WTC11 (cell line): ENCODE data around the gene ATPAF2. TPM values are rescaled to one million over a fixed set of nuclear protein-coding genes. Genes with fewer than 3 reads are reported as not detected.

Experiments
- ATAC-seq: fragments of 200-7000 bp; cut with Tn5 transposase; 2 replicates; pipeline ENCODE4 v1.10.0; 2021; ENCODE audit warnings: mild to moderate bottlenecking, moderate library complexity
- CTCF ChIA-PET: fragments of 300-600 bp; sonication (Branson Sonifier 250); formaldehyde crosslinking; loops from one replicate; lab custom pipeline; 2021; ENCODE audit warnings: antibody characterized with exemption; lab: Charles Lee
- POLR2A ChIA-PET: fragments of 350-600 bp; sonication (Branson Sonifier 250); formaldehyde crosslinking; loops from one replicate; lab custom pipeline; 2021; ENCODE audit warnings: antibody characterized with exemption; lab: Charles Lee
- DNase-seq: peaks from one replicate; pipeline ENCODE4 v3.0.0; 2021; ENCODE audit warnings: low spot score
- H3K27ac Mint-ChIP-seq: 2 replicates; pipeline ENCODE4 v1.8.0; 2021; ENCODE audit warnings: mixed read lengths
- H3K27me3 Mint-ChIP-seq: 2 replicates; pipeline ENCODE4 v1.8.0; 2021; ENCODE audit warnings: low read depth, mild to moderate bottlenecking, moderate library complexity, mixed read lengths
- H3K36me3 Mint-ChIP-seq: 2 replicates; pipeline ENCODE4 v1.8.0; 2021; ENCODE audit warnings: mixed read lengths
- H3K4me1 Mint-ChIP-seq: 2 replicates; pipeline ENCODE4 v1.8.0; 2022; ENCODE audit warnings: mixed read lengths
- H3K4me3 Mint-ChIP-seq: 2 replicates; pipeline ENCODE4 v1.8.0; 2021; ENCODE audit warnings: mild to moderate bottlenecking, moderate library complexity, mixed read lengths
- H3K9me3 Mint-ChIP-seq: 2 replicates; pipeline ENCODE4 v1.8.0; 2021; ENCODE audit warnings: mixed read lengths
- AFF4 ChIP-seq: sonication (generic); formaldehyde crosslinking; IDR thresholded peaks from 2 replicates; pipeline ENCODE4 v1.8.1; 2023; ENCODE audit warnings: mild to moderate bottlenecking, missing genetic modification reagents, borderline replicate concordance
- ATF2 ChIP-seq: sonication (generic); formaldehyde crosslinking; IDR thresholded peaks from 2 replicates; pipeline ENCODE4 v1.8.1; 2022; ENCODE audit warnings: low read depth, missing genetic modification reagents, borderline replicate concordance
- CREB1 ChIP-seq: sonication (generic); formaldehyde crosslinking; IDR thresholded peaks from 2 replicates; pipeline ENCODE4 v1.8.0; 2023; ENCODE audit warnings: mild to moderate bottlenecking, missing genetic modification reagents
- E2F4 ChIP-seq: sonication (generic); formaldehyde crosslinking; IDR thresholded peaks from 2 replicates; pipeline ENCODE4 v1.8.1; 2022; ENCODE audit warnings: low read depth, mild to moderate bottlenecking, moderate library complexity, missing genetic modification reagents, borderline replicate concordance
- GTF2I ChIP-seq: fragments of 250-450 bp; sonication (Bioruptor Pico); conservative IDR thresholded peaks from 2 replicates; pipeline ENCODE4 v1.4.0; 2021; ENCODE audit warnings: mild to moderate bottlenecking
- HMGA2 ChIP-seq: fragments of 250-450 bp; sonication (Bioruptor Pico); IDR thresholded peaks from 2 replicates; pipeline ENCODE4 v1.4.0; 2021; ENCODE audit warnings: mild to moderate bottlenecking, moderate library complexity
- HMGXB4 ChIP-seq: sonication (generic); formaldehyde crosslinking; IDR thresholded peaks from 2 replicates; pipeline ENCODE4 v1.8.1; 2023; ENCODE audit warnings: mild to moderate bottlenecking, moderate library complexity, missing genetic modification reagents
- MYBL2 ChIP-seq: sonication (generic); formaldehyde crosslinking; IDR thresholded peaks from 2 replicates; pipeline ENCODE4 v1.8.1; 2023; ENCODE audit warnings: mild to moderate bottlenecking, moderate library complexity, missing genetic modification reagents
- NR3C1 ChIP-seq: sonication (generic); formaldehyde crosslinking; conservative IDR thresholded peaks from 2 replicates; pipeline ENCODE4 v1.8.1; 2023; ENCODE audit warnings: low read depth, mild to moderate bottlenecking, missing genetic modification reagents
- PREB ChIP-seq: sonication (generic); formaldehyde crosslinking; IDR thresholded peaks from 2 replicates; pipeline ENCODE4 v1.8.1; 2022; ENCODE audit warnings: mild to moderate bottlenecking, missing genetic modification reagents, moderate library complexity, borderline replicate concordance
- RORB ChIP-seq: fragments of 250-450 bp; sonication (Bioruptor Pico); IDR thresholded peaks from 2 replicates; pipeline ENCODE4 v1.9.0; 2021; ENCODE audit warnings: mild to moderate bottlenecking
- SP1 ChIP-seq: sonication (generic); formaldehyde crosslinking; conservative IDR thresholded peaks from 2 replicates; pipeline ENCODE4 v1.8.1; 2022; ENCODE audit warnings: missing genetic modification reagents
- TEAD1 ChIP-seq: sonication (generic); formaldehyde crosslinking; IDR thresholded peaks from 2 replicates; pipeline ENCODE4 v1.8.0; 2022; ENCODE audit warnings: mild to moderate bottlenecking, missing genetic modification reagents
- USF1 ChIP-seq: sonication (generic); formaldehyde crosslinking; IDR thresholded peaks from 2 replicates; pipeline ENCODE4 v1.8.0; 2022; ENCODE audit warnings: mild to moderate bottlenecking, missing genetic modification reagents
- USF2 ChIP-seq: sonication (generic); formaldehyde crosslinking; IDR thresholded peaks from 2 replicates; pipeline ENCODE4 v1.8.1; 2023; ENCODE audit warnings: mild to moderate bottlenecking, missing genetic modification reagents, moderate library complexity
- ZMAT4 ChIP-seq: fragments of 250-450 bp; sonication (Bioruptor Pico); IDR thresholded peaks from 2 replicates; pipeline ENCODE4 v1.9.0; 2021; ENCODE audit warnings: mild to moderate bottlenecking
- ZNF396 ChIP-seq: fragments of 250-450 bp; sonication (Bioruptor Pico); IDR thresholded peaks from 2 replicates; pipeline ENCODE4 v1.8.0; 2021; ENCODE audit warnings: mild to moderate bottlenecking, moderate library complexity, borderline replicate concordance
- ZNF425 ChIP-seq: fragments of 250-450 bp; sonication (Bioruptor Pico); conservative IDR thresholded peaks from 2 replicates; pipeline ENCODE4 v1.9.0; 2021; ENCODE audit warnings: mild to moderate bottlenecking
- total RNA-seq: library from RNA; stranded (reverse); gene quantifications from 3 replicates; pipeline ENCODE4 v1.2.3, GENCODE V29; 2021

ATPAF2 gene
- total RNA-seq, 1 experiment from 2014 or later = 33.5 TPM

- Mint-ChIP-seq H3K9me3 (no peaks in the 10 kb centered on the region), H3K4me1 (peaks cover 4% of the 10 kb centered on the region; the same call in 1 of the 2 replicates), H3K36me3 (no peaks in the 10 kb centered on the region), H3K27me3 (no peaks in the 10 kb centered on the region), H3K4me3 (no peak overlapping the region), H3K27ac (no peak overlapping the region)
- TF ChIP-seq NR3C1 (CRISPR knock-in tag) (no peak), MYBL2 (no peak), ZNF396 (CRISPR knock-in tag) (no peak), USF2 (CRISPR knock-in tag) (no peak), ATF2 (CRISPR knock-in tag) (no peak), ZMAT4 (CRISPR knock-in tag) (no peak), CREB1 (CRISPR knock-in tag) (no peak), USF1 (no peak), PREB (CRISPR knock-in tag) (no peak), E2F4 (CRISPR knock-in tag) (no peak)
- no peak for DNase-seq
- POLR2A ChIA-PET = no interaction called here
- CTCF ChIA-PET = no interaction called here
- ATAC-seq = no peak
Measured at GRCh38 chr17:18009609-18010420, 29.2 kb downstream of the ATPAF2 start.

- Mint-ChIP-seq H3K27ac (no peak overlapping the region; the same call in 1 of the 2 replicates), H3K4me3 (no peak overlapping the region), H3K36me3 (no peaks in the 10 kb centered on the region), H3K9me3 (no peaks in the 10 kb centered on the region), H3K4me1 (peaks cover 4% of the 10 kb centered on the region; the same call in 1 of the 2 replicates), H3K27me3 (no peaks in the 10 kb centered on the region)
- ChIA-PET POLR2A (no interaction called here), CTCF (interaction anchor here (0.8 to 4.7 kb wide), 2 partner anchors 13 to 120 kb away, joined by 3 to 50 read pairs; no protein-coding TSS in a partner anchor)
- no peak for ATAC-seq
- no peak for DNase-seq
- no peak for TF ChIP-seq GTF2I (CRISPR knock-in tag)
- TF ChIP-seq HMGXB4 = no peak
- TF ChIP-seq AFF4 = no peak
- no peak for TF ChIP-seq ZNF425 (CRISPR knock-in tag)
- TF ChIP-seq NR3C1 (CRISPR knock-in tag) = no peak
- TF ChIP-seq RORB (CRISPR knock-in tag) = no peak
- no peak for TF ChIP-seq HMGA2 (CRISPR knock-in tag)
- TF ChIP-seq TEAD1 = no peak
- no peak for TF ChIP-seq SP1 (CRISPR knock-in tag)
Measured at GRCh38 chr17:18008496-18009268, 30.3 kb downstream of the ATPAF2 start.
